AG04449 (cell line): ENCODE data around the gene INPP5E.

ENCODE experiments used
- CTCF ChIA-PET: fragments of 350-600 bp; formaldehyde crosslinking; extraction: SDS; loops from one replicate; lab custom pipeline; 2021; ENCODE audit warnings: antibody characterized with exemption; lab: Yijun Ruan, JAX
- POLR2A ChIA-PET: fragments of 400-600, 350-600 bp; formaldehyde crosslinking; extraction: SDS; loops from one replicate; lab custom pipeline; 2020; ENCODE audit warnings: antibody characterized with exemption, inconsistent platforms; lab: Yijun Ruan, JAX
- DNase-seq: peaks from one replicate; pipeline ENCODE4 v3.0.0-alpha.2; 2010; ENCODE audit warnings: low read depth, low spot score
- H3K4me3 ChIP-seq: 2 replicates; pipeline ENCODE4 v1.5.1; 2011; ENCODE audit warnings: low read depth, mild to moderate bottlenecking, control low read depth, low read length
- CTCF ChIP-seq: IDR thresholded peaks from one replicate; pipeline ENCODE4 v1.5.1; 2011; ENCODE audit warnings: mild to moderate bottlenecking, moderate library complexity, low read length, control low read depth, inconsistent platforms; ENCODE audit not compliant: insufficient read depth; ENCODE audit errors: missing control alignments

The INPP5E gene

DNA sequence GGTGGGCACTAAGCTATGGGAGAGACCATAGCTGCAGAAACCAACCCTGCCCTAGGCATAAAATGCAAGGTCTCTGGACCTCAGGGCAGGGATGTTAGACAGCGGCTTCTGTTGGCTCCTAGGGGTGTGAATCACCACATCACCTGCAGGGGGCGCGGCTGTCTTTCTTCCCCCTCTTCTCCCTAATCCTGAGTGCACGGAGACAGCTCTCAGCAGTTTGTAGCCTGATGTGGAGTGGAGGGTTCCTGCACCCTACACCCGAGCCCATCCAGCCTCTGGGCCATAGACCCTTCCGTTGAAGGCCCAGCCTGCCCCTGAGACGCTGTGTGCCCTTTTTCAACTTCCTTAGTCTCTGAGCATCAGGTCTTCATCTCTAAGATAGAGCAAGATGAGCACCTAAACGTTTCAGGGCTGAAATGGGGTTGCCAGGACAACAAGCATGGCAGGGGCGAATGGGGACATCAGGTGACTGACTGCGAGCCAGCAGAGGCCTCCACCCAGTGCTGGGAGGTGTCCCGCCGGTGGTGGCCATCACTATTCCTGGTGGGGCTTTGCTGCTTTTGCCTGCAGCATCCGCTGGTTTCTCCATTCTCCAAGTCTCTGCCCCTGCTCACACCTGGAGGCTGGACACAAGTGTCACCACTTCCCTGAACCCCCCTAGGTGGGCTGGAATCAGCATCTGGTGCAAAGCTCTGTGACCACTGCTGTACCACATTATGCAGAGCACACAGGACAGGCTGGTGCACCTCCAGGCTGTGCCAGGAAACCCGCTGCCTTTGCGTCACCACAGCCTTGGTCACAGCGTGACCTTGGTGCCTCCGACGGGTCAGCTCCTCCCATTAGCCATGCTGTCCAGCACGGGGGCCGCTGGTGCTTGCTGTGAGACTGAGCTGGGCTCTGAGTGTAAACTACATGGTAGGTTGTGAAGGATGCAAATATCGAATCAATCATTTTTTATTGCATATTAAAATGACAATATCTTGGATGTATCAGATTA is 45.7 kb upstream of the INPP5E start:
- ChIA-PET POLR2A (no interaction called here), CTCF (interaction anchor here (0.8 to 9.2 kb wide), 41 partner anchors 8 to 243 kb away, joined by 3 to 674 read pairs (median 5); partner anchors contain the start of gene GPSM1)
- H3K4me3 ChIP-seq = no peak overlapping the region
- peak; percentile 91 for TF ChIP-seq CTCF
- no peak for DNase-seq

DNA sequence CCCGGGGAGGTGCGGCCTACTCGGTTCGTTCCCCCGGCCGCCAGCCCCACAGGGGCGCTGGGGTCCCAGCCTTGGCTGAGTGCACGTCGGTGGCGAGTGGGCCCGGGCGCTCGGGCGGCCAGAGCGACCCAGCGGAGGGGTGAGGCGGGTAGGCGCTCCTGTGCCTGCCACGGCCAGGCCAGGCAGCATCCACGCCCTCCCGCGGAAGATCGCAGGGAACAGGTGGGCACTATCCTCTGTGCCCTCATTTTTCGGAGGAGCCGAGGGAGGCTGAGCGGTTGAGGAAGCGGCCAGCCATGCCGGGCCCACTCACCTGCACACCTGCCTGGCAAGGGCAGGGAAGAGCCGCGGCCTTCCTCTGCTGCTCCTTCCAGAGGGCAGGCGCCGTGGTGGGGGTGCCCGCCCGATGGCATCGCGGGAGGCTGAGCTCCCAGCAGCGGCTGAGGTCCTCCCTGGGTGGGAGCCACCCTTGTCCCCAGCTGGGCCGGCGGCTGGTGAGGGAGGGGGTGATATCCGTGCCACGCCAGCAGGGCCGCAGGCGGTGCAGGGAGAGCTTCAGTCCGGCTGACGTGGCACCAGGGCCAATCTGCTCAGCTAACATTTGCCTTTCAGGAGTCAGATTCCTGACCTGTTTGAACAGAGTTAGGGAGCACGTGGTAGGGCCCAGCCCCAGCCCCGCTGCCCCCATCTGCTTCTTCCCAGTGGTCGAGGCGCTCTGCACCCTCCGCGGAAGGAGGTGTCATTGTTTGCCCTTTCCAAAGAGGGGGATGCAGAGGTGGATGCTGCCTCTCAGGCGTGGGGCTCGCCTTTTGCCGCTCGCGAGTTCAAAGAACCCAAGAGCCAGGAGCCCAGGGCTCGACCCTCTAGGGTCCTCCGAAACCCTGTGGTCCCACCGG is 44.8 kb upstream of the INPP5E start:
- H3K4me3 ChIP-seq = peak overlapping the region; percentile 75
- CTCF ChIA-PET = interaction anchor here (0.6 to 9.2 kb wide), 32 partner anchors 9 to 244 kb away, joined by 3 to 674 read pairs (median 4); partner anchors contain the start of gene GPSM1
- DNase-seq = no peak
- POLR2A ChIA-PET = interaction anchor here (1.0 kb wide), 2 partner anchors 14 to 141 kb away, joined by 3 read pairs; no protein-coding TSS in a partner anchor
- no peak for TF ChIP-seq CTCF

- TF ChIP-seq CTCF = no peak
- no peak for DNase-seq
- CTCF ChIA-PET = interaction anchor here (1.0 to 9.2 kb wide), 16 partner anchors 10 to 245 kb away, joined by 3 to 674 read pairs (median 6); no protein-coding TSS in a partner anchor
- POLR2A ChIA-PET = interaction anchor here (0.6 to 1.0 kb wide), 3 partner anchors 13 to 142 kb away, joined by 3 read pairs; no protein-coding TSS in a partner anchor
- peak overlapping the region; percentile 75 for H3K4me3 ChIP-seq
Measured at GRCh38 chr9:136483589-136484152, 44.0 kb upstream of the INPP5E start.

GRCh38 chr9:136482793-136483588 is 43.3 kb upstream of the INPP5E start, which contains the start of gene SEC16A:
Gene SEC16A (minus strand): TSS chr9:136483040. CDS start chr9:136477615, 5,425 bp downstream.
- CTCF ChIA-PET = interaction anchor here (1.0 to 9.2 kb wide), 8 partner anchors 17 to 246 kb away, joined by 3 to 674 read pairs (median 70); no protein-coding TSS in a partner anchor
- POLR2A ChIA-PET = interaction anchor here (0.6 to 1.0 kb wide), 3 partner anchors 13 to 142 kb away, joined by 3 read pairs; no protein-coding TSS in a partner anchor
- no peak for TF ChIP-seq CTCF
- peak; percentile 83 for DNase-seq
- peak within 1 kb of the TSS; percentile 78 for H3K4me3 ChIP-seq
